GM19395 (cell line): Measurements from ENCODE around the gene ODAD4.
"Not testable (repeated sequence)": the region's sequence is repeated elsewhere in the genome, so short reads cannot be mapped to it uniquely, and the experiment has no call there.

Experiments
- ATAC-seq: cut with Tn5 transposase; IDR thresholded peaks from one replicate; pipeline ENCODE4 v1.9.1; 2021; ENCODE audit warnings: mild to moderate bottlenecking, moderate library complexity; ENCODE audit not compliant: unreplicated experiment

The ODAD4 gene

GRCh38 chr17:42000413-42001133 lies 70.2 kb downstream of the ODAD4 start:
- ATAC-seq: no peak

- ATAC-seq: no peak
Measured at GRCh38 chr17:42001729-42002128, 71.3 kb downstream of the ODAD4 start.

GRCh38 chr17:42002175-42002791 lies 71.9 kb downstream of the ODAD4 start:
- ATAC-seq: no peak

- no peak for ATAC-seq
Measured at GRCh38 chr17:42002792-42003301, 72.4 kb downstream of the ODAD4 start.

GRCh38 chr17:42005166-42005565 lies 74.7 kb downstream of the ODAD4 start:
- ATAC-seq: no peak

GRCh38 chr17:42009170-42009569 lies 78.8 kb downstream of the ODAD4 start:
- ATAC-seq: no peak

- ATAC-seq: not testable (repeated sequence)
Measured at GRCh38 chr17:42010266-42010680, 79.9 kb downstream of the ODAD4 start.

- ATAC-seq: no peak
Measured at GRCh38 chr17:42010898-42011516, 80.6 kb downstream of the ODAD4 start.

- not testable (repeated sequence) for ATAC-seq
Measured at GRCh38 chr17:42012363-42012762, 81.9 kb downstream of the ODAD4 start.

DNA sequence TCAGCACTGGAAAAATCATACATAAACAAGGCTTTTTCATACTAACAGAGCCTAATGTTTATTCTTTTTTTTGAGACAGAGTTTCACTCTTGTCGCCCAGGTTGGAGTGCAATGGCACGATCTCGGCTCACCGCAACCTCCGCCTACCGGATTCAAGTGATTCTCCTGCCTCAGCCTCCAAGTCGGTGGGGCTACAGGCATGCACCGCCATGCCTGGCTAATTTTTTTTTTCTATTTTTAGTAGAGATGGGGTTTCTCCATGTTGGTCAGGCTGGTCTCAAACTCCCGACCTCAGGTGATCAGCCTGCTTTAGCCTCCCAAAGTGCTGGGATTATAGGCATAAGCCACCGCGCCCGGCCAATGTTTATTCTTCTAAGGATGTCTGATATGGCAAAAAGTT lies 83.3 kb downstream of the ODAD4 start:
- not testable (repeated sequence) for ATAC-seq
